Panc1 (cell line): Measurements from ENCODE around the gene RABGAP1L. TPM values are rescaled to one million over a fixed set of nuclear protein-coding genes. Genes with fewer than 3 reads are reported as not detected.

Experiments used
- ATAC-seq: fragments of 200-7000 bp; cut with Tn5 transposase; 2 replicates; pipeline ENCODE4 v1.9.1; 2020; ENCODE audit warnings: mild to moderate bottlenecking, moderate library complexity
- BruUV-seq: library from RNA; stranded (reverse); fragments of 400-500 nt; replicated peaks from 2 replicates; lab custom pipeline; 2021; lab: Mats Ljungman, UMichigan
- CTCF ChIA-PET: fragments of 300-600 bp; sonication (Branson Sonifier 250); formaldehyde crosslinking; loops from one replicate; lab custom pipeline; 2022; ENCODE audit warnings: antibody characterized with exemption; lab: Charles Lee
- POLR2A ChIA-PET: fragments of 300-600 bp; sonication (Branson Sonifier 250); formaldehyde crosslinking; loops from one replicate; lab custom pipeline; 2022; ENCODE audit warnings: antibody characterized with exemption; lab: Charles Lee
- DNase-seq: peaks from one replicate; pipeline ENCODE4 v3.0.0-alpha.2; 2010; ENCODE audit warnings: low read depth, low spot score
- H3K27ac ChIP-seq: 2 replicates; pipeline ENCODE4 v1.5.1; 2011; ENCODE audit warnings: mild to moderate bottlenecking, low read length, inconsistent platforms
- H3K27me3 ChIP-seq: fragments of 200-500 bp; sonication (Bioruptor generic); 2 replicates; pipeline ENCODE4 v1.6.0; 2014; ENCODE audit warnings: low read length, inconsistent platforms; ENCODE audit not compliant: control insufficient read depth, insufficient read depth
- H3K36me3 ChIP-seq: fragments of 200-500 bp; sonication (Bioruptor generic); 2 replicates; pipeline ENCODE4 v1.5.1; 2014; ENCODE audit warnings: inconsistent platforms, mild to moderate bottlenecking, low read length, moderate library complexity; ENCODE audit not compliant: control insufficient read depth, insufficient read depth
- H3K4me1 ChIP-seq: 2 replicates; pipeline ENCODE4 v1.5.1; 2011; ENCODE audit warnings: inconsistent platforms, mild to moderate bottlenecking, low read length, moderate library complexity; ENCODE audit not compliant: control insufficient read depth, insufficient read depth
- H3K4me3 ChIP-seq, 2 experiments: 2 replicates each; pipeline ENCODE4 v1.5.1; 2011 to 2012; ENCODE audit warnings: low read depth in 2 of 2, low read length in 2 of 2, mild to moderate bottlenecking in 2 of 2, inconsistent platforms in 1 of 2, moderate library complexity in 1 of 2
- H3K9me3 ChIP-seq: fragments of 200-500 bp; sonication (Bioruptor generic); 2 replicates; pipeline ENCODE4 v1.5.1; 2014; ENCODE audit warnings: low read depth, mild to moderate bottlenecking, inconsistent platforms, low read length, moderate library complexity; ENCODE audit not compliant: control insufficient read depth, insufficient read depth
- CTCF ChIP-seq: fragments of 450-650 bp; IDR thresholded peaks from 2 replicates; pipeline ENCODE4 v1.5.1; 2017; ENCODE audit warnings: mild to moderate bottlenecking
- POLR2AphosphoS5 ChIP-seq: IDR thresholded peaks from 2 replicates; pipeline ENCODE4 v1.6.1; 2012; ENCODE audit warnings: mild to moderate bottlenecking, low read depth, low read length, moderate library complexity
- REST ChIP-seq, 2 experiments: IDR thresholded peaks; 2 replicates each; pipeline ENCODE4 v1.6.1; 2011 to 2012; ENCODE audit warnings: low read depth in 2 of 2, control low read depth in 1 of 2, low read length in 1 of 2, mild to moderate bottlenecking in 1 of 2, moderate library complexity in 1 of 2; ENCODE audit not compliant: insufficient read depth in 1 of 2
- SIN3A ChIP-seq: IDR thresholded peaks from 2 replicates; pipeline ENCODE4 v1.6.1; 2012; ENCODE audit warnings: low read depth, mild to moderate bottlenecking, low read length, moderate library complexity, borderline replicate concordance; ENCODE audit not compliant: insufficient read depth
- TCF7L2 ChIP-seq: IDR thresholded peaks from 2 replicates; pipeline ENCODE4 v1.6.1; 2011; ENCODE audit warnings: mild to moderate bottlenecking, low read depth, low read length, inconsistent platforms
- in situ Hi-C: cut with HindIII; loops from 2 replicates; pipeline ENCODE4 v1.10.0; 2016; ENCODE audit warnings: low sequenced_read_pairs, low pct_unique_long_range_greater_than_20kb
- intact Hi-C: fragments of 100-400 bp; cut with micrococcal nuclease; formaldehyde crosslinking; loops from one replicate; pipeline ENCODE4 v1.10.0; 2022; ENCODE audit not compliant: unreplicated experiment
- total RNA-seq: library from RNA; stranded (reverse); gene quantifications from one replicate; pipeline ENCODE4 v1.2.1, GENCODE V29; 2021; ENCODE audit not compliant: unreplicated experiment

The RABGAP1L gene
- total RNA-seq, 1 experiment from 2014 or later = 37.0 TPM

- Histone ChIP-seq H3K27ac (no peak overlapping the region), H3K27me3 (no peaks in the 10 kb centered on the region), H3K4me3 (no peak overlapping the region), H3K9me3 (no peaks in the 10 kb centered on the region), H3K36me3 (no peaks in the 10 kb centered on the region), H3K4me1 (no peaks in the 10 kb centered on the region)
- TF ChIP-seq REST (IDR thresholded peaks at IDR 0.05; ENCODE audit: insufficient read depth in 1 of 2, low read depth in 2 of 2, low read length in 1 of 2) = no peak
- no peak for TF ChIP-seq TCF7L2
- no peak for TF ChIP-seq POLR2AphosphoS5
- TF ChIP-seq SIN3A = no peak
- no peak for TF ChIP-seq CTCF
- ChIA-PET POLR2A (no interaction called here), CTCF (no interaction called here)
- DNase-seq (no peak), ATAC-seq (no peak)
- in situ Hi-C loops (no loop called here), intact Hi-C loops (no loop called here)
- no TSS peak for BruUV-seq
Measured at GRCh38 chr1:174663358-174663757, 504.0 kb downstream of the RABGAP1L start.

GRCh38 chr1:174666248-174666647, 506.9 kb downstream of the RABGAP1L start:
- no peak for DNase-seq
- ChIA-PET CTCF (no interaction called here), POLR2A (no interaction called here)
- intact Hi-C loops (no loop called here), in situ Hi-C loops (no loop called here)
- Histone ChIP-seq H3K36me3 (no peaks in the 10 kb centered on the region), H3K4me1 (no peaks in the 10 kb centered on the region), H3K9me3 (no peaks in the 10 kb centered on the region), H3K4me3 (no peak overlapping the region), H3K27ac (no peak overlapping the region), H3K27me3 (no peaks in the 10 kb centered on the region)
- TF ChIP-seq SIN3A = no peak
- TF ChIP-seq POLR2AphosphoS5 = no peak
- TF ChIP-seq REST (IDR thresholded peaks at IDR 0.05; ENCODE audit: insufficient read depth in 1 of 2, low read depth in 2 of 2, low read length in 1 of 2) = no peak
- no peak for TF ChIP-seq CTCF
- no peak for TF ChIP-seq TCF7L2
- no TSS peak for BruUV-seq
- no peak for ATAC-seq
